WTC11 (cell line): ENCODE results near the gene WFS1.

ENCODE experiments used
- CREB1 ChIP-seq: sonication (generic); formaldehyde crosslinking; IDR thresholded peaks from 2 replicates; pipeline ENCODE4 v1.8.0; 2023; ENCODE audit warnings: mild to moderate bottlenecking, missing genetic modification reagents
- JAZF1 ChIP-seq: fragments of 250-450 bp; sonication (Bioruptor Pico); IDR thresholded peaks from 2 replicates; pipeline ENCODE4 v1.9.0; 2021; ENCODE audit warnings: moderate library complexity, mild to moderate bottlenecking, inconsistent platforms
- SP1 ChIP-seq: sonication (generic); formaldehyde crosslinking; conservative IDR thresholded peaks from 2 replicates; pipeline ENCODE4 v1.8.1; 2022; ENCODE audit warnings: missing genetic modification reagents
- STAT6 ChIP-seq: sonication (generic); formaldehyde crosslinking; conservative IDR thresholded peaks from 2 replicates; pipeline ENCODE4 v1.8.1; 2023; ENCODE audit warnings: mild to moderate bottlenecking, low read depth, missing genetic modification reagents, moderate library complexity
- USF1 ChIP-seq: sonication (generic); formaldehyde crosslinking; IDR thresholded peaks from 2 replicates; pipeline ENCODE4 v1.8.0; 2022; ENCODE audit warnings: mild to moderate bottlenecking, missing genetic modification reagents
- ZNF138 ChIP-seq: sonication (generic); formaldehyde crosslinking; conservative IDR thresholded peaks from 2 replicates; pipeline ENCODE4 v1.8.1; 2022; ENCODE audit warnings: mild to moderate bottlenecking, moderate library complexity, missing genetic modification reagents
- ZNF232 ChIP-seq: sonication (generic); formaldehyde crosslinking; IDR thresholded peaks from 2 replicates; pipeline ENCODE4 v1.8.0; 2022; ENCODE audit warnings: mild to moderate bottlenecking, missing genetic modification reagents
- TF ChIP-seq, protein P1 (sequence below): sonication (generic); formaldehyde crosslinking; IDR thresholded peaks from 2 replicates; pipeline ENCODE4 v1.8.1; 2023; ENCODE audit warnings: mild to moderate bottlenecking, missing genetic modification reagents
- TF ChIP-seq, protein P2 (sequence below): fragments of 200-600 bp; IDR thresholded peaks from 2 replicates; pipeline ENCODE4 v1.8.0; 2022; ENCODE audit warnings: antibody characterized with exemption
- TF ChIP-seq, protein P3 (sequence below): sonication (generic); formaldehyde crosslinking; IDR thresholded peaks from 2 replicates; pipeline ENCODE4 v1.8.1; 2023; ENCODE audit warnings: mild to moderate bottlenecking, moderate library complexity, missing genetic modification reagents

DNA sequence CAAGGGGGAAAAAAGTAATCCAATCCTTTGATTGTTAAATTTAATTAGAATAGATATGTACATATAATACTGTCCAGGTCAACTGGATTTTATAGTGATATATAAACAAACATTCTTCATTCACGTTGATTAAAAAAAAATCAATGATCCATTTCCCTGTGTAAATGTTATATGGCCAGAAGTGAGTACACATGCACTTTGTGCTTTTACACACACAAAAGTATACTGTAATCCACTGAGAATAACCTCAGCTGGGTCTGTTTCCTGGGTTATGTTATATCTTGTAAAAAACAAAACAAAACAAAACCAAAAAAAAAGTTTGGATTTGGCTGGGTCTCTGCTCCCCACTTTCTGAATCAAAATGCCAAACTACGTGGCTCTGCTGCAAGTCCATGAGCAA is 51.7 kb downstream of the WFS1 start:
- TF ChIP-seq ZNF232 (CRISPR knock-in tag) (no peak), JAZF1 (CRISPR knock-in tag) (no peak), SP1 (CRISPR knock-in tag) (no peak), ZNF138 (CRISPR knock-in tag) (no peak), STAT6 (no peak), USF1 (no peak), CREB1 (CRISPR knock-in tag) (no peak)
- TF ChIP-seq, protein P1, sequence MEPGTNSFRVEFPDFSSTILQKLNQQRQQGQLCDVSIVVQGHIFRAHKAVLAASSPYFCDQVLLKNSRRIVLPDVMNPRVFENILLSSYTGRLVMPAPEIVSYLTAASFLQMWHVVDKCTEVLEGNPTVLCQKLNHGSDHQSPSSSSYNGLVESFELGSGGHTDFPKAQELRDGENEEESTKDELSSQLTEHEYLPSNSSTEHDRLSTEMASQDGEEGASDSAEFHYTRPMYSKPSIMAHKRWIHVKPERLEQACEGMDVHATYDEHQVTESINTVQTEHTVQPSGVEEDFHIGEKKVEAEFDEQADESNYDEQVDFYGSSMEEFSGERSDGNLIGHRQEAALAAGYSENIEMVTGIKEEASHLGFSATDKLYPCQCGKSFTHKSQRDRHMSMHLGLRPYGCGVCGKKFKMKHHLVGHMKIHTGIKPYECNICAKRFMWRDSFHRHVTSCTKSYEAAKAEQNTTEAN (CRISPR knock-in tag): no peak
- TF ChIP-seq, protein P2, sequence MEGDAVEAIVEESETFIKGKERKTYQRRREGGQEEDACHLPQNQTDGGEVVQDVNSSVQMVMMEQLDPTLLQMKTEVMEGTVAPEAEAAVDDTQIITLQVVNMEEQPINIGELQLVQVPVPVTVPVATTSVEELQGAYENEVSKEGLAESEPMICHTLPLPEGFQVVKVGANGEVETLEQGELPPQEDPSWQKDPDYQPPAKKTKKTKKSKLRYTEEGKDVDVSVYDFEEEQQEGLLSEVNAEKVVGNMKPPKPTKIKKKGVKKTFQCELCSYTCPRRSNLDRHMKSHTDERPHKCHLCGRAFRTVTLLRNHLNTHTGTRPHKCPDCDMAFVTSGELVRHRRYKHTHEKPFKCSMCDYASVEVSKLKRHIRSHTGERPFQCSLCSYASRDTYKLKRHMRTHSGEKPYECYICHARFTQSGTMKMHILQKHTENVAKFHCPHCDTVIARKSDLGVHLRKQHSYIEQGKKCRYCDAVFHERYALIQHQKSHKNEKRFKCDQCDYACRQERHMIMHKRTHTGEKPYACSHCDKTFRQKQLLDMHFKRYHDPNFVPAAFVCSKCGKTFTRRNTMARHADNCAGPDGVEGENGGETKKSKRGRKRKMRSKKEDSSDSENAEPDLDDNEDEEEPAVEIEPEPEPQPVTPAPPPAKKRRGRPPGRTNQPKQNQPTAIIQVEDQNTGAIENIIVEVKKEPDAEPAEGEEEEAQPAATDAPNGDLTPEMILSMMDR: no peak
- TF ChIP-seq, protein P3, sequence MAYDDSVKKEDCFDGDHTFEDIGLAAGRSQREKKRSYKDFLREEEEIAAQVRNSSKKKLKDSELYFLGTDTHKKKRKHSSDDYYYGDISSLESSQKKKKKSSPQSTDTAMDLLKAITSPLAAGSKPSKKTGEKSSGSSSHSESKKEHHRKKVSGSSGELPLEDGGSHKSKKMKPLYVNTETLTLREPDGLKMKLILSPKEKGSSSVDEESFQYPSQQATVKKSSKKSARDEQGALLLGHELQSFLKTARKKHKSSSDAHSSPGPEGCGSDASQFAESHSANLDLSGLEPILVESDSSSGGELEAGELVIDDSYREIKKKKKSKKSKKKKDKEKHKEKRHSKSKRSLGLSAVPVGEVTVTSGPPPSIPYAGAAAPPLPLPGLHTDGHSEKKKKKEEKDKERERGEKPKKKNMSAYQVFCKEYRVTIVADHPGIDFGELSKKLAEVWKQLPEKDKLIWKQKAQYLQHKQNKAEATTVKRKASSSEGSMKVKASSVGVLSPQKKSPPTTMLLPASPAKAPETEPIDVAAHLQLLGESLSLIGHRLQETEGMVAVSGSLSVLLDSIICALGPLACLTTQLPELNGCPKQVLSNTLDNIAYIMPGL (CRISPR knock-in tag): no peak
